ENCODE measurements around the gene SLC8A2.

Gene SLC8A2

DNA sequence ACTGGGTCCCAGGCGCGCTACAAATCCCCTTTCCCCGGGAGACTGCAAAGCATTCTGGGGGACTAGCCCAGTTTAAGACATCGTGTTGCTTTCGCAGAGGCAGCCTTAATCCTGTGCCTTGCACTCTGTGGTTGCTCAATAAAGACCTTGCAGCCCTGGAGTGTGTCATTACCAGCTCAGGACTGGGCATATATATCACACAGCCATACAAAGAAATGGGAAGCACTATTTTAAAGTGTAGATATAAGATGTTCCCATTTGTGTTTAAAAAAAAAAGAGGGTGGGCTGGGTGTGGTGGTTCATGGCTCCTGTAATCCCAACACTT is 32.1 kb upstream of the SLC8A2 start:
- no peak for DNase-seq

GRCh38 chr19:47503130-47503825 is 31.6 kb upstream of the SLC8A2 start:
- no peak for DNase-seq

- no peak for DNase-seq
These were observed 28.5 kb upstream of the SLC8A2 start for GRCh38 chr19:47499863-47500830.

DNA sequence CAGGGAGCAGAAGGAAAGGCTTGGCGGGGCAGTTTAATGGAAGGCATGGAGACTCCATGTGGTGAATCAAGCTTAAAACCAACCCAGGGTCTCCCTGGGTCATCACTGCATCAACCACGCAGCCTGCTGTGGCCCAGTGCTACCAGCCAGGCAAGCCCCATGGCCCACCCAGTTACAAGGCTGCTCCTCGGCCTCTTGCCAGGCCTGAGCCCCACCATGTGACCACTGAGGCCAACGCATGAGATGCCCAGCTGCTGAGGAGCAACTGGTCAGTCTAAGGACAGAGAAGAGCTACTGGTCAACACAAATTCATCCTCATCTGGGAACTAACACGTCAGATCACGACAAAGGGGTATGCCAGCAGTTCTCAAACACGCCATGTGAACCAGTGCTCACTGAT is 27.7 kb upstream of the SLC8A2 start:
- no peak for DNase-seq

GRCh38 chr19:47498561-47498960 is 26.9 kb upstream of the SLC8A2 start:
- DNase-seq, result no peak

DNA sequence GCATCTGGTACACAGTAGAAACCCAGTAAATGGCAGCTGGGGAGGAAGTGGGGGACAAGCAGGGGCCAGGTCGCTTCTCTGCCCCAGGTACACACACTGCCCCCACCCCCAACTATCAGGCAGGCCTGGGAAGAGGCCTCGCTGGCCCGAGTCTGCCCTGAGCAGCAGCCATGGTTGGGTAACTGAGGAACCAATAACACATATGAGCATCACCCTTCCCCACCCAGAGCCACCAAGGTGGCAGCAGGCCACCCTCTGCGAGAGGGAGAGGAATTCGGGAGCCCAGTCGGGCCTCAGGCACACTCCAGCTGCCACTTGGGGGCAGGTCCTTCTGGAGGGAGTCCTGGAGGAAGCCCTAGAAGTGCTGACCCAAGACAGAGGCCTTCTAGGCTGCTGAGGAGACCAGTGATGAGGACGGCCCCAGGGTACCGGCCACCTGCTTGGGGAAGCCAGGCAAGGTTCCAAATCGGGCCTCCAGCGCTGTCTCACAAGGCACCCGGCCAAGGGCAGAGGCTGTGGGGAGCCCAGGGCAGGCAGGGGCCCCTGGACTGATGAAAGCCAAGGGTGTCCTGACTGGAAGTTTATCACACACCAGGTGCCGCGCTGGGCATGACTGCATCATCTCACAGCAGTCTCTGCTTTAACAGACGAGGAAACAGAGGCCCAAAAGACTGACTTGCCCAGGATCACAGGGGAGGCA is 26.3 kb upstream of the SLC8A2 start:
- no peak for DNase-seq

GRCh38 chr19:47497050-47497766 is 25.5 kb upstream of the SLC8A2 start:
- no peak for DNase-seq

DNA sequence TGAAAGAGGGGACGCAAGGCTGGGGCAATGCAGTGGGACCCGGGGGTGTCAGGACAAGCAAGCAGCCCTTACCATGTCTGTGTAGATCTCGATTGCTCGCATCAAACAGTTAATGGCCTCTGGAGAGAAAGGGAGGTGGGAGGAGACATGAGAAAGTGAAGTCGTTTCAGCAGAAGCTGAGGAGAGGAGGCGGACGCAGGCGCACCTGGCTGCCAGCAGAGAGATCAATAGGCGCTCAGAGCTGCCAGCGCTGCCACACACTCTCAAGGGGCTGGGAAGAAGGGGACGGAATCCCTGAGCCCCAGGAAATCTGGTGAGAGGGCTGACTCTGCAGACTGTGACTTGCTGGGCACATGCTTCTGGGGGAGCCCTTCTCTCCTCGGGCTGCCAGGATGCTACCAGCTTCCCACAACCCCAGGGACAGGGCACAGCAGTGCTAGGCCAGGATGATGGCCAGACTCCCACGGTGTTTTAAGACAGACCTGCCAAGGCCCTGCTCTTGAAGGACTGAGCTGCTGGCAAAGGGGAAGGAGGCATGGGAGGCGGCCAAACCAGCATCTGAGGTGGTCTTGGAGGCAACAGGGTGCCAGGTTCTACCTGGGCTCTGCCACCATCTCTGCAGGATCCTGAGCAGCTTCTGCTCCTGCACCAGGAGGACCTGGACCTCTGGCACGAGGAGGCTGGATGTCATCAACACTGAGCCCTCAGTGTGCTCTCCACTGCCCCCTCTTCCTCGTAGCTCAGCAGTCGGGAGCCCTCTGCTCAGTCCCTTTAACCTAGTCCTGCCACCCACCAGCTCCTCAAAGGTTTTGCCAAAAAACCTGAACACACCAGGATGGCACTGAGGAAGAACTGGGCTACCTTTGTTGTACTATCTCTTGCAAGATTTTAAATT is 24.0 kb upstream of the SLC8A2 start:
- DNase-seq, result no peak

DNA sequence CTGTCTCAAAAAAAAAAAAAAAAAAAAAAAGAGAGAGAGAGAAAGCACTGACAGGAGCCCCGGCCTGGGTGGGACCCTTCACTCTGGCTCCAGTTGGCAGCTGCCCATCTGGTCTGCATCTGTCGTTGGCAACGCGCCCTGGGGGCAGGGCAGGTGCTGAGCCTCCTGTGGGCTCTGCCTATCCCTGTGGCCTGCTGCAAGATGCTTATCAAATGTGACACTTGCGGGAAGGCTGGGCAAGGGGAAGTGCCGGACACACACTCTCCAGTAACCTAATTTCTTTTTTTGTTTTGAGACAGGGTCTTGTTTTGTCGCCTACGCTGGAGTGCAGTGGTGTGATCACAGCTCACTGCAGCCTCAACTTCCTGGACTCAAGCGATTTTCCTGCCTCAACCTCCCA is 23.0 kb upstream of the SLC8A2 start:
- no peak for DNase-seq

DNA sequence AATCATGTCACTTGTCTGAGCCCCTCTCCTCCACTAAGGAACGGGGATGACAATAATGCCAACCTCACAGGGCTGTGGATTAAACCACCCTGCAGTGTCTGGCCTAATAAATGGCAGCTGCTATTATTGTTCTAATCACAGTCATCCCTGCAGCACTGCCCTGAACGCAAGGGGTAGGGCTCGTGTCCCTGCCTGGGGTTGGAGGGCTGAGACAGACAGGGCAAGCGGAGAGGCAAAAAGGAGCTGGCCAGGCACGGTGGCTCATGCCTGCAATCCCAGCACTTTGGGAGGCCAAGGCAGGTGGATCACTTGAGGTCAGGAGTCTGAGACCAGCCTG is 22.5 kb upstream of the SLC8A2 start:
- no peak for DNase-seq

DNA sequence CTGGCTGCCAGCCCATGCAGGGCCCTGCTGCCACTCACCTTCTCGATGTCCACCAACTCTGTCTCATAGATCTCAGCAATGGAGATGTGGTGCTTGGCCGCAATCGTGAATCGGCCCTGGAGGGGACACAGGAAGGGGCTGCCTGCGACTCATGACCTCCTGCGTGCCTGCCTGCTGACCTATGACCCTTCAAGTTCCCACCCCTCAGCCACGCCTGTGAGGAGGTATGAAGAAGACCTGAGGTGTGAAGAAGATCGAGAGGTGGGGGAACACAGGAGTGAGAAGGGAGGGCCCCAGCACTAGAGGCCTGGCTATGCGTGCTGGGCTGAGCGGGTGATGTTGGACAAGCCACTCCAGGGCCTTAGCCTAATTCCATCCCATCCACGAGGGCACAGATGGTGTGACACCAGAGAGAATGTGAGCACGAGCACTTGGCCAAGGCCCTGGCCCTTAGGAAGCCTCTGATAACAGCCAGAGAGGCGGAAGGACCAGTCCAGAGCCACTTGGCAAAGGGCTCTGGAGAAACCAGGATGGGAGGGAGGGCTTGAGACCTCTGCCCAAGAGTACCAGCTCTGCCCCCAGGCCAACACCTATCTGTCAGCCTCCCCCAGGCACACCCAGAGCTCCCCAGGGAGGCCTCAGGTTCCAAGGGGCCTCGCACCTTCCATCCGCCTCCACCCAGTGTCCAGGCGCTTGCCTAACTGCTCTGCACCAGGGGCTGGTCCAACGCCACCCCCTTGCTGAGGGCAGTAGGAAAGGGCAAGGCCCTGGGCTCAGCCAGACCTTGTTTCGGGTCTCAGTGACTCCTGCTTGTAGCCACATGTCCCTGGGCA is 21.9 kb upstream of the SLC8A2 start:
- DNase-seq, result no peak

DNA sequence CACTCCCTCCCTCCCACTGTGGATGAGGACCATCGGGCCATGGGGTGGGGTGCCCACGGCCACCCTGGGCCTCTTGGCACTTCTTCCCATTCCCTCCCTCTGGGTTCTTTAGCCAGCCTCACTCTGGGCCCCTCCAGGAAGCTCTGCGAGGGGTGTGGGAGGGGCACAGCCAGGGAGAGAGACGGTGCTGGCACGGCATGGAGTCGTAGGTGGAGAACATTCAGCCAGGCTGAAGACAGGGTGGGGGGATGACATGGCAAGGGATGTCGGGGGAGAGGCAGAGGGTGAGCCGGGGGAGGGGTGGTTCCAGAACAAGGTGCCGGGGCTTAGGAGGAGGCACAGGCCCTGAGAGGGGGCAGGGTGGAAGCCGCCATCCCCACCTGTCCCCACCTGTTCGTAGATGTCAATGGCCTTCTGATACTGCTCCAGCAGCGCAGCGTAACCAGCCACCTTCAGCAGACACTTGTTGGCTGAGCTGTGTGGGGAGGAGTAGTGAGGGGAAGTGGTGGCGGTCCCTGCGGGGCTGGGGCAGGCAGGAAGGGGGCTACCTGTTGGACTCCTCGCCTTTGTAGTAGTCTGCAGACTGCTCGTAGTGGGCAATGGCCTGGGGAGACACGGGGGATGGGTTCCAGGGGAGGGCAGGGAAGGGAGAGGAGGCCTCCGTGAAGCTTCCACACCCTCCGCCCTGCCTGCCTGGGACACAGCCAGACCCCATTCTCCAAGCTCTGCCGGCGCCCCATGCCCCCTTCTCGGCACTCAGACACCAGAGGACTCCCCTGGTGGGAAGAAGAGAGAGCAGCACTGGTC is 21.1 kb upstream of the SLC8A2 start:
- DNase-seq, result no peak

- no peak for DNase-seq
These were observed 20.4 kb upstream of the SLC8A2 start for GRCh38 chr19:47492137-47492533.

GRCh38 chr19:47491358-47492136 is 19.9 kb upstream of the SLC8A2 start:
- DNase-seq, result no peak

GRCh38 chr19:47490847-47491246 is 19.2 kb upstream of the SLC8A2 start:
- no peak for DNase-seq

GRCh38 chr19:47490031-47490430 is 18.3 kb upstream of the SLC8A2 start:
- no peak for DNase-seq

DNA sequence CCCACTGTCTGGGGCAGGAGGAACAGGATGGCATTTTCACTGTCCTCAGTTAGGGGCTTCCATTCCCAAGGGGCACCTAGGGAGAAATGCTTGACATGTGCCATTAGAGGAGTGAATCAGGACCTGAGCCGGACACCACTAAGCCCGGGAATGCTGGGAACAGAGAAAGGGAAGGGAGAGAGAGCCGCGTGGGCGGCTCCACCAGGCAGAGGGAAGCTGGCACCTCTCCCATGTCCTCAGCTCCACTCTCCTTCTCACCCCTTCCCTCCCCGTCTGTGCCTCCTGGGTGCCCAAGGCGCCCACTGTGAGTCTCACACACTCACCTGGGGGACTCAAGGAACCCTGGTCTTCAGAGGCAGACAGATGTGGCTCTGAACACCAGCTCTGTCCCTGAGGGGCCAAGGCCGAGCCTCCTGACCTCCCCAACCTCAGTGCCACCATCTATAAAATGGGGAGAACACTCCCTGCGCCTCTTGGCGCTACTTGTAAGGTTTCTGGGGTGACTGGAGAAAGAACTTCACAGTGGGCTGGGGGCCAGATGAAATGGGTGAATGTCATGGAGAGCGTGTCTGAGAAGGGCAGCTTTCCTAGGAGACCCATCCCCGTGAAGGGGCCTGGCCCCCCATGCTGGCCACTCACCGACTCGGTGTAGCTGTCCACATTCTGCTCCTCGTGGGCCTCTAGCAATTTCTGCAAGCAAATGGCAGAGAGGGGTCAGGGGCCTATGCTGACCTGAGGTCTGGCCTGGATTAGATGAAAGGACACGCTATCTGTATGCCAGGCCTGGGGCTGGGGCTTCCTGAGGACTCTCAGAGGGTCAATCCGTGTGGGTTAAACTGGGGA is 17.6 kb upstream of the SLC8A2 start:
- no peak for DNase-seq

All from islet precursor cell (in vitro differentiated cells).